ENCODE results near the gene IL15.

Gene IL15

GRCh38 chr4:141625023-141625422, 11.4 kb upstream of the IL15 start:
- H4K20me1 ChIP-seq (ENCODE audit: insufficient read depth, low read length, poor library complexity, severe bottlenecking): no peaks in the 10 kb centered on the region
- H3K9me2 ChIP-seq (replicated peaks; ENCODE audit: low read depth, low read length): no peaks in the 10 kb centered on the region
- H2AFZ ChIP-seq (ENCODE audit: low read length): no peak overlapping the region
- H3K4me2 ChIP-seq (ENCODE audit: low read depth, low read length, poor library complexity, severe bottlenecking): no peak overlapping the region
- TF ChIP-seq EZH2phosphoT487 (IDR thresholded peaks at IDR 0.05; ENCODE audit: borderline replicate concordance) (no peak), CTCF (conservative IDR thresholded peaks at IDR 0.05; ENCODE audit: low read length) (no peak)
- H3K4me3 ChIP-seq (ENCODE audit: low read length, poor library complexity, severe bottlenecking): no peak overlapping the region
- no peaks in the 10 kb centered on the region for H3K36me3 ChIP-seq (ENCODE audit: insufficient read depth, low read length)
- no peaks in the 10 kb centered on the region for H3F3A ChIP-seq (ENCODE audit: low read depth)
- no peaks in the 10 kb centered on the region for H3K79me2 ChIP-seq (ENCODE audit: insufficient read depth, low read length)
- no peaks in the 10 kb centered on the region for H3K27me3 ChIP-seq (ENCODE audit: insufficient read depth, low read length, poor library complexity, severe bottlenecking)
- H3K4me1 ChIP-seq (ENCODE audit: insufficient read depth, low read length, poor library complexity, severe bottlenecking): peaks cover 4% of the 10 kb centered on the region
- no peak overlapping the region for H3K9ac ChIP-seq (ENCODE audit: low read depth, low read length, poor library complexity, severe bottlenecking)
- no peaks in the 10 kb centered on the region for H3K9me3 ChIP-seq (ENCODE audit: insufficient read depth, low read depth, low read length)

- TF ChIP-seq EZH2phosphoT487 (IDR thresholded peaks at IDR 0.05; ENCODE audit: borderline replicate concordance): no peak
- Histone ChIP-seq H2AFZ (ENCODE audit: low read length) (no peak overlapping the region), H3F3A (ENCODE audit: low read depth) (no peaks in the 10 kb centered on the region), H3K9me3 (ENCODE audit: insufficient read depth, low read depth, low read length) (no peaks in the 10 kb centered on the region), H3K36me3 (ENCODE audit: insufficient read depth, low read length) (no peaks in the 10 kb centered on the region), H3K4me3 (ENCODE audit: low read length, poor library complexity, severe bottlenecking) (no peak overlapping the region), H3K9me2 (replicated peaks; ENCODE audit: low read depth, low read length) (no peaks in the 10 kb centered on the region), H4K20me1 (ENCODE audit: insufficient read depth, low read length, poor library complexity, severe bottlenecking) (no peaks in the 10 kb centered on the region), H3K79me2 (ENCODE audit: insufficient read depth, low read length) (no peaks in the 10 kb centered on the region), H3K4me1 (ENCODE audit: insufficient read depth, low read length, poor library complexity, severe bottlenecking) (peaks cover 13% of the 10 kb centered on the region), H3K27me3 (ENCODE audit: insufficient read depth, low read length, poor library complexity, severe bottlenecking) (no peaks in the 10 kb centered on the region), H3K9ac (ENCODE audit: low read depth, low read length, poor library complexity, severe bottlenecking) (no peak overlapping the region), H3K4me2 (ENCODE audit: low read depth, low read length, poor library complexity, severe bottlenecking) (no peak overlapping the region)
Measured at GRCh38 chr4:141630854-141631253, 5.5 kb upstream of the IL15 start.

DNA sequence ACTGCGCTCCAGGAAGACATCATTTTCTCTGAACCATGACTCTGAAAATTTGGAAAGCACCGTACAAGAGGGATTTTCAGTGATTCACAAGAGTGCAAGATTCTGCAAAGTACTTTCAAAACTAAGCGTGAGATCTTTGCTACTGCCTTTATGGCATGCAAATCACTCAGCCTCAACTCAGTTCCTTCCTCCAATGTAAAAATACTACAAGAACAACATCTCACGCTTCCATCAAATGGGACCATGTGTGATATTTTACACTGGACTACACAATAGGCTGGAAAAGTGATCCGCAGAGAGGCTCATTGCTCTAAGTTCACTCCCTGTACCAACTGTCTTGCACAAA, 674 bp upstream of the IL15 start:
- peak overlapping the region; percentile 97 for H2AFZ ChIP-seq (ENCODE audit: low read length)
- peaks cover 38% of the 10 kb centered on the region for H3K4me1 ChIP-seq (ENCODE audit: insufficient read depth, low read length, poor library complexity, severe bottlenecking)
- H3K27me3 ChIP-seq (ENCODE audit: insufficient read depth, low read length, poor library complexity, severe bottlenecking): no peaks in the 10 kb centered on the region
- H3K9me2 ChIP-seq (replicated peaks; ENCODE audit: low read depth, low read length): no peaks in the 10 kb centered on the region
- H3F3A ChIP-seq (ENCODE audit: low read depth): no peaks in the 10 kb centered on the region
- no peaks in the 10 kb centered on the region for H4K20me1 ChIP-seq (ENCODE audit: insufficient read depth, low read length, poor library complexity, severe bottlenecking)
- peak overlapping the region; percentile 94 for H3K4me3 ChIP-seq (ENCODE audit: low read length, poor library complexity, severe bottlenecking)
- no peak overlapping the region for H3K9ac ChIP-seq (ENCODE audit: low read depth, low read length, poor library complexity, severe bottlenecking)
- no peaks in the 10 kb centered on the region for H3K79me2 ChIP-seq (ENCODE audit: insufficient read depth, low read length)
- no peaks in the 10 kb centered on the region for H3K36me3 ChIP-seq (ENCODE audit: insufficient read depth, low read length)
- TF ChIP-seq CTCF (conservative IDR thresholded peaks at IDR 0.05; ENCODE audit: low read length) (no peak), EZH2phosphoT487 (IDR thresholded peaks at IDR 0.05; ENCODE audit: borderline replicate concordance) (no peak)
- H3K4me2 ChIP-seq (ENCODE audit: low read depth, low read length, poor library complexity, severe bottlenecking): peak overlapping the region; percentile 85
- no peaks in the 10 kb centered on the region for H3K9me3 ChIP-seq (ENCODE audit: insufficient read depth, low read depth, low read length)

DNA sequence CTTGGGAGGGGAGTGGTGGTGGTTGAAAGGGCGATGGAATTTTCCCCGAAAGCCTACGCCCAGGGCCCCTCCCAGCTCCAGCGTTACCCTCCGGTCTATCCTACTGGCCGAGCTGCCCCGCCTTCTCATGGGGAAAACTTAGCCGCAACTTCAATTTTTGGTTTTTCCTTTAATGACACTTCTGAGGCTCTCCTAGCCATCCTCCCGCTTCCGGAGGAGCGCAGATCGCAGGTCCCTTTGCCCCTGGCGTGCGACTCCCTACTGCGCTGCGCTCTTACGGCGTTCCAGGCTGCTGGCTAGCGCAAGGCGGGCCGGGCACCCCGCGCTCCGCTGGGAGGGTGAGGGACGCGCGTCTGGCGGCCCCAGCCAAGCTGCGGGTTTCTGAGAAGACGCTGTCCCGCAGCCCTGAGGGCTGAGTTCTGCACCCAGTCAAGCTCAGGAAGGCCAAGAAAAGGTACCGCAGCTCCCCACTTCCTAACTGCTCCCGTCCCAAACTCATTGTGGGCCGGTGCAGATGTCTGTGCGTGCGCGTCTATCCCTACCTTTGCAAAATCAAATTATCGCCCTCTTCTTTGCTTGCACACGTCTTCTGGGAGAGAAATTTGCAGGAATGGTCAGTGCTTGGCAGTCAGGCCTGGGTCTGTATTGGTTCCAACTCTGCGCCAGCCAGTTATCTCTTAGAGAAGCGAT, 533 bp downstream of the IL15 start:
- peaks cover 38% of the 10 kb centered on the region for H3K4me1 ChIP-seq (ENCODE audit: insufficient read depth, low read length, poor library complexity, severe bottlenecking)
- peak overlapping the region; percentile 85 for H3K4me2 ChIP-seq (ENCODE audit: low read depth, low read length, poor library complexity, severe bottlenecking)
- no peaks in the 10 kb centered on the region for H3F3A ChIP-seq (ENCODE audit: low read depth)
- H3K9ac ChIP-seq (ENCODE audit: low read depth, low read length, poor library complexity, severe bottlenecking): peak overlapping the region; percentile 89
- H4K20me1 ChIP-seq (ENCODE audit: insufficient read depth, low read length, poor library complexity, severe bottlenecking): no peaks in the 10 kb centered on the region
- TF ChIP-seq EZH2phosphoT487 (IDR thresholded peaks at IDR 0.05; ENCODE audit: borderline replicate concordance) (no peak), CTCF (conservative IDR thresholded peaks at IDR 0.05; ENCODE audit: low read length) (no peak)
- H3K36me3 ChIP-seq (ENCODE audit: insufficient read depth, low read length): no peaks in the 10 kb centered on the region
- H3K9me2 ChIP-seq (replicated peaks; ENCODE audit: low read depth, low read length): no peaks in the 10 kb centered on the region
- H3K4me3 ChIP-seq (ENCODE audit: low read length, poor library complexity, severe bottlenecking): peak overlapping the region; percentile 94
- H2AFZ ChIP-seq (ENCODE audit: low read length): peak overlapping the region; percentile 97
- no peaks in the 10 kb centered on the region for H3K79me2 ChIP-seq (ENCODE audit: insufficient read depth, low read length)
- H3K27me3 ChIP-seq (ENCODE audit: insufficient read depth, low read length, poor library complexity, severe bottlenecking): no peaks in the 10 kb centered on the region
- no peaks in the 10 kb centered on the region for H3K9me3 ChIP-seq (ENCODE audit: insufficient read depth, low read depth, low read length)

Measured in Loucy (cell line).